Measurements from ENCODE around the gene SEMA6B. TPM values are rescaled to one million over a fixed set of nuclear protein-coding genes. Genes with fewer than 3 reads are reported as not detected.
A peak's percentile ranks its signal among the peaks of the same experiment; 100 is the strongest.

SEMA6B gene
- total and polyA plus RNA-seq, 2 of the 8 experiments (the other 6 are each of a cell fraction or from before 2014, with no cell fraction given), result 31.3 to 54.4 TPM

- CTCF ChIA-PET (ENCODE audit: partially characterized antibody), result interaction anchor here (0.7 to 11.6 kb wide), 17 partner anchors 9 to 138 kb away, joined by 3 to 174 read pairs (median 4); no protein-coding TSS in a partner anchor
- DNase-seq (ENCODE audit: low read depth in 1 of 2, low spot score in 2 of 2), result no peak
- peaks cover 4% of the 10 kb centered on the region; the same call in 1 of the 2 replicates for H3K23me2 ChIP-seq (ENCODE audit: low read depth, low read length)
These were observed 20.9 kb downstream of the SEMA6B start for GRCh38 chr19:4538601-4538954.

More at GRCh38 chr19:4538601-4538954, 20.9 kb downstream of the SEMA6B start:
- H4K5ac ChIP-seq (ENCODE audit: insufficient read length, low read depth, low read length), result no peak overlapping the region
- H3K27me3 ChIP-seq (replicated peaks in 1 of 4; ENCODE audit: control insufficient read depth in 3 of 4, extremely low read depth in 1 of 4, insufficient read depth in 3 of 4, low read length in 3 of 4), result peaks cover 0 to 19% (median 14%) of the 10 kb centered on the region in 4 experiments; a peak in 4 of 7 replicates
- no peak overlapping the region for H3K56ac ChIP-seq (replicated peaks; ENCODE audit: insufficient read length, low read depth, low read length)
- H3K9me3 ChIP-seq (ENCODE audit: insufficient read depth in 2 of 2, low read depth in 1 of 2, low read length in 1 of 2), result no peaks in the 10 kb centered on the region; a peak in 1 of 4 replicates
- no peaks in the 10 kb centered on the region for H3K79me2 ChIP-seq (ENCODE audit: control insufficient read depth in 1 of 2, insufficient read depth in 2 of 2, low read length in 2 of 2)
- no peak overlapping the region for H3K4me3 ChIP-seq (ENCODE audit: extremely low read depth in 1 of 4, insufficient read depth in 2 of 4, low read depth in 3 of 4, low read length in 4 of 4)
- no peak overlapping the region for H2BK15ac ChIP-seq (ENCODE audit: low read length)
- no peak overlapping the region for H2BK12ac ChIP-seq (ENCODE audit: low read depth, low read length)
- peaks cover 0 to 13% (median 5%) of the 10 kb centered on the region in 4 experiments; a peak in 5 of 7 replicates for H3K4me1 ChIP-seq (replicated peaks in 1 of 4; ENCODE audit: control insufficient read depth in 3 of 4, insufficient read depth in 4 of 4, low read length in 3 of 4)
- no peak overlapping the region for H3K9ac ChIP-seq (replicated peaks in 1 of 4; ENCODE audit: extremely low read depth in 1 of 4, low read depth in 3 of 4, low read length in 3 of 4)
- no peak overlapping the region for H2BK20ac ChIP-seq (ENCODE audit: low read length)
- no peak overlapping the region for H2BK120ac ChIP-seq (replicated peaks; ENCODE audit: low read depth, low read length)
- no peak overlapping the region for H3K18ac ChIP-seq (ENCODE audit: extremely low read depth, low read length)
- H4K8ac ChIP-seq (ENCODE audit: extremely low read depth, insufficient read depth, low read length), result peak overlapping the region; percentile 72; the same call in 1 of the 2 replicates
- no peak overlapping the region for H3K27ac ChIP-seq (ENCODE audit: low read depth, low read length)
- POLR2A ChIA-PET (ENCODE audit: partially characterized antibody), result interaction anchor here (0.6 to 1.8 kb wide), 2 partner anchors 9 to 23 kb away, joined by 3 to 5 read pairs; no protein-coding TSS in a partner anchor
- TF ChIP-seq FOSL1 (IDR thresholded peaks at IDR 0.05; ENCODE audit: insufficient read depth, low read depth, low read length), result no peak
- no peak for TF ChIP-seq CHD1 (IDR thresholded peaks at IDR 0.05; ENCODE audit: low read depth, low read length)
- no peak for TF ChIP-seq POU5F1 (IDR thresholded peaks at IDR 0.05; ENCODE audit: low read depth, low read length)
- no peak for TF ChIP-seq GTF2F1 (IDR thresholded peaks at IDR 0.05; ENCODE audit: borderline replicate concordance, low read depth, low read length)
- no peak for TF ChIP-seq EGR1 (IDR thresholded peaks at IDR 0.05; ENCODE audit: borderline replicate concordance, low read depth, low read length)
- H4K20me1 ChIP-seq (replicated peaks in 1 of 2; ENCODE audit: control insufficient read depth in 1 of 2, insufficient read depth in 2 of 2, low read length in 2 of 2), result peaks cover 0 to 3% of the 10 kb centered on the region in 2 experiments
- no peak overlapping the region for H3K4ac ChIP-seq (replicated peaks; ENCODE audit: insufficient read length, low read depth, low read length)
- WGBS, 2 experiments (ENCODE audit: extremely low coverage in 1 of 2, insufficient coverage in 1 of 2, insufficient read length in 1 of 2, insufficient replicate concordance in 2 of 2, low coverage in 1 of 2, low lambda C conversion rate in 2 of 2, missing lambda C conversion rate in 1 of 2), result 94% methylated on average over 13 of the region's 13 CpGs; no CpG with 5 or more reads in 1 of the 2 experiments
- no peak overlapping the region for H3K14ac ChIP-seq (ENCODE audit: insufficient read length)
- H2AFZ ChIP-seq (ENCODE audit: low read length), result no peak overlapping the region
- FAIRE-seq, result no peak
- H4K91ac ChIP-seq (replicated peaks; ENCODE audit: insufficient read length, low read length), result no peak overlapping the region
- H3K4me2 ChIP-seq (ENCODE audit: insufficient read depth in 1 of 2, low read depth in 2 of 2, low read length in 2 of 2), result no peak overlapping the region
- peaks cover 0 to 3% (median 0%) of the 10 kb centered on the region in 4 experiments; a peak in 1 of 8 replicates for H3K36me3 ChIP-seq (ENCODE audit: control insufficient read depth in 2 of 4, insufficient read depth in 4 of 4, low read length in 3 of 4)
- H3K23ac ChIP-seq (ENCODE audit: insufficient read length), result no peak overlapping the region
- no peak overlapping the region for H2BK5ac ChIP-seq (ENCODE audit: low read depth, low read length)
- H3K79me1 ChIP-seq (ENCODE audit: low read depth, low read length), result no peaks in the 10 kb centered on the region
- no peak overlapping the region for H2AK5ac ChIP-seq (ENCODE audit: low read depth, low read length)

Measured in H1 (cell line).